ENCODE results near the gene SUPT5H.

SUPT5H gene

DNA sequence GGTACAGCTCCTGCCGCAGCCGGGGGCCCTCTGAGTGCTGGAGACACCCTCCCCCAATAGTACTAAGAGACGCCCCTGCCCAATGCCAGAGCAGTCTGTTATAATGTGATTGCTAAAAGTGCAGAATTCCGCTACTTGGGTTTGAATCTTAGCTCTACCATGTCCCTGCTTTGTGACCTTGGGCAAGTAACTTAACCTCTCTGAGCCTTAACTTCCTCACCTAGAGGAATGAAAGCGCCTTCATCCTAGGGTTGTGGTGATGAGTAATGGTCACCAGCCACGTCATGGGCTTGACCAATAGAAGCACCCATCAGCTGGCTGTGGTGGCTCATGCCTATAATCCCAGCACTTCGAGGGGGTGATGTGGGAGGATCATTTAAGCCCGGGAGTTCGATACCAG, 26.4 kb upstream of the SUPT5H start:
- H3K4me2 ChIP-seq (ENCODE audit: insufficient read depth, low read length), result no peak overlapping the region
- H3K79me2 ChIP-seq (ENCODE audit: insufficient read depth, low read length), result peaks cover 20% of the 10 kb centered on the region
- no peak overlapping the region for H3K4me3 ChIP-seq (ENCODE audit: low read depth in 1 of 2, low read length in 2 of 2)
- H3K27me3 ChIP-seq (ENCODE audit: insufficient read depth, low read length, poor library complexity), result no peaks in the 10 kb centered on the region
- H3K4me1 ChIP-seq (ENCODE audit: insufficient read depth, low read length), result peaks cover 15% of the 10 kb centered on the region
- peaks cover 20% of the 10 kb centered on the region for H4K20me1 ChIP-seq (ENCODE audit: insufficient read depth, low read length)
- H2AFZ ChIP-seq (ENCODE audit: low read depth, low read length), result no peak overlapping the region
- no peak overlapping the region for H3K9ac ChIP-seq (ENCODE audit: low read depth, low read length)
- ATAC-seq (ENCODE audit: insufficient read depth, low read depth) (no peak), DNase-seq (no peak)
- H3K9me3 ChIP-seq (ENCODE audit: insufficient read depth, low read length, severe bottlenecking), result no peaks in the 10 kb centered on the region
- TF ChIP-seq EZH2 (IDR thresholded peaks at IDR 0.05; ENCODE audit: borderline replicate concordance, low read depth, low read length, severe bottlenecking), result no peak
- TF ChIP-seq, protein P1, sequence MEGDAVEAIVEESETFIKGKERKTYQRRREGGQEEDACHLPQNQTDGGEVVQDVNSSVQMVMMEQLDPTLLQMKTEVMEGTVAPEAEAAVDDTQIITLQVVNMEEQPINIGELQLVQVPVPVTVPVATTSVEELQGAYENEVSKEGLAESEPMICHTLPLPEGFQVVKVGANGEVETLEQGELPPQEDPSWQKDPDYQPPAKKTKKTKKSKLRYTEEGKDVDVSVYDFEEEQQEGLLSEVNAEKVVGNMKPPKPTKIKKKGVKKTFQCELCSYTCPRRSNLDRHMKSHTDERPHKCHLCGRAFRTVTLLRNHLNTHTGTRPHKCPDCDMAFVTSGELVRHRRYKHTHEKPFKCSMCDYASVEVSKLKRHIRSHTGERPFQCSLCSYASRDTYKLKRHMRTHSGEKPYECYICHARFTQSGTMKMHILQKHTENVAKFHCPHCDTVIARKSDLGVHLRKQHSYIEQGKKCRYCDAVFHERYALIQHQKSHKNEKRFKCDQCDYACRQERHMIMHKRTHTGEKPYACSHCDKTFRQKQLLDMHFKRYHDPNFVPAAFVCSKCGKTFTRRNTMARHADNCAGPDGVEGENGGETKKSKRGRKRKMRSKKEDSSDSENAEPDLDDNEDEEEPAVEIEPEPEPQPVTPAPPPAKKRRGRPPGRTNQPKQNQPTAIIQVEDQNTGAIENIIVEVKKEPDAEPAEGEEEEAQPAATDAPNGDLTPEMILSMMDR (IDR thresholded peaks at IDR 0.05; ENCODE audit: borderline replicate concordance, extremely low read depth, low read length, poor library complexity, severe bottlenecking), result no peak
- no peak overlapping the region for H3K27ac ChIP-seq (ENCODE audit: low read length)
- peaks cover 69% of the 10 kb centered on the region for H3K36me3 ChIP-seq (ENCODE audit: insufficient read depth, low read length)

DNA sequence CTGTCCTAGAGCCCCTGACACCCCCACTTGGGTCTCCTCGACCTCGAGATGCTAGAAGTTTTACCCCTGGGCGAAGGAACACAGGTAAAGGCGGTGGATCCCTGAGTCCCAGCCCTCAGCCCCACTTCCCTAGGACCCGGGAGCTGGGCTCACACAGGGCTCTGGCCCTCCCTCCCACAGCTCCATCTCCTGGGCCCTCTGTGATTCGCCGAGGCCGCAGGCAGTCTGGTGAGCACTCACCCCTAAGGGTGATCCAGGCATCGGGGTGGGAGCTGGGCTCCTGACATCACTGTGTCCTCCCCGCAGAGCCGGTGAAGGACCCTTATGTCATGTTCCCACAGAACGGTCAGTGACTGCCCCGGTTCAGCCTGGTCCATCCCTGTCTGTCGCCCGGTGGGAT, 24.6 kb upstream of the SUPT5H start:
- no peaks in the 10 kb centered on the region for H3K9me3 ChIP-seq (ENCODE audit: insufficient read depth, low read length, severe bottlenecking)
- no peak for TF ChIP-seq EZH2 (IDR thresholded peaks at IDR 0.05; ENCODE audit: borderline replicate concordance, low read depth, low read length, severe bottlenecking)
- TF ChIP-seq, protein P1 (IDR thresholded peaks at IDR 0.05; ENCODE audit: borderline replicate concordance, extremely low read depth, low read length, poor library complexity, severe bottlenecking), result no peak
- H3K4me1 ChIP-seq (ENCODE audit: insufficient read depth, low read length), result no peaks in the 10 kb centered on the region
- no peak overlapping the region for H3K27ac ChIP-seq (ENCODE audit: low read length)
- H3K36me3 ChIP-seq (ENCODE audit: insufficient read depth, low read length), result peaks cover 61% of the 10 kb centered on the region
- no peak overlapping the region for H2AFZ ChIP-seq (ENCODE audit: low read depth, low read length)
- peaks cover 3% of the 10 kb centered on the region; the same call in 1 of the 2 replicates for H3K79me2 ChIP-seq (ENCODE audit: insufficient read depth, low read length)
- H3K9ac ChIP-seq (ENCODE audit: low read depth, low read length), result no peak overlapping the region
- DNase-seq, result no peak
- H3K27me3 ChIP-seq (ENCODE audit: insufficient read depth, low read length, poor library complexity), result no peaks in the 10 kb centered on the region
- ATAC-seq (ENCODE audit: insufficient read depth, low read depth), result no peak
- H3K4me2 ChIP-seq (ENCODE audit: insufficient read depth, low read length), result no peak overlapping the region
- H3K4me3 ChIP-seq (ENCODE audit: low read depth in 1 of 2, low read length in 2 of 2), result no peak overlapping the region
- peaks cover 17% of the 10 kb centered on the region for H4K20me1 ChIP-seq (ENCODE audit: insufficient read depth, low read length)

DNA sequence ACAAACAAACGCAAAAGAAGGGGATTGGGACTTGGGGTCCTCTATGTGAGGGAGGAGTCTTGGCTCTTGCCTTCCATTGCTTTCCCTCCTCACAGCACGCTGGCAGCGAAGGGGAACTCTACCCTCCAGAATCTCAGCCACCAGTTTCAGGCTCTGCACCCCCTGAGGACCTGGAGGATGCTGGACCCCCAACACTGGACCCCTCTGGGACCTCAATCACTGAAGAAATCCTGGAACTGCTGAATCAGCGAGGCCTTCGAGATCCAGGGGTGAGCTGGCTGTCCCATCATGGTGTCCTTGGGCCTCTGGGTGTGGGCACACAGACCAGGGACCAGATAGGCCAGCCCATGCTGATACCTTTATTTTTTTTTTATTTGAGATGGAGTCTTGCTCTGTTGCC, 23.4 kb upstream of the SUPT5H start:
- TF ChIP-seq, protein P1 (IDR thresholded peaks at IDR 0.05; ENCODE audit: borderline replicate concordance, extremely low read depth, low read length, poor library complexity, severe bottlenecking), result no peak
- TF ChIP-seq EZH2 (IDR thresholded peaks at IDR 0.05; ENCODE audit: borderline replicate concordance, low read depth, low read length, severe bottlenecking), result no peak
- peaks cover 13% of the 10 kb centered on the region for H4K20me1 ChIP-seq (ENCODE audit: insufficient read depth, low read length)
- no peaks in the 10 kb centered on the region for H3K27me3 ChIP-seq (ENCODE audit: insufficient read depth, low read length, poor library complexity)
- no peaks in the 10 kb centered on the region for H3K4me1 ChIP-seq (ENCODE audit: insufficient read depth, low read length)
- H3K36me3 ChIP-seq (ENCODE audit: insufficient read depth, low read length), result peaks cover 49% of the 10 kb centered on the region
- no peak overlapping the region for H2AFZ ChIP-seq (ENCODE audit: low read depth, low read length)
- DNase-seq, result no peak
- H3K4me3 ChIP-seq (ENCODE audit: low read depth in 1 of 2, low read length in 2 of 2), result no peak overlapping the region
- ATAC-seq (ENCODE audit: insufficient read depth, low read depth), result no peak
- H3K9me3 ChIP-seq (ENCODE audit: insufficient read depth, low read length, severe bottlenecking), result no peaks in the 10 kb centered on the region
- no peaks in the 10 kb centered on the region for H3K79me2 ChIP-seq (ENCODE audit: insufficient read depth, low read length)
- no peak overlapping the region for H3K4me2 ChIP-seq (ENCODE audit: insufficient read depth, low read length)
- H3K27ac ChIP-seq (ENCODE audit: low read length), result no peak overlapping the region
- H3K9ac ChIP-seq (ENCODE audit: low read depth, low read length), result no peak overlapping the region
